ENCODE results near the gene APOL4. TPM values are rescaled to one million over a fixed set of nuclear protein-coding genes. Genes with fewer than 3 reads are reported as not detected.
"Not testable (repeated sequence)": the region's sequence is repeated elsewhere in the genome, so short reads cannot be mapped to it uniquely, and the experiment has no call there.

The APOL4 gene
- total RNA-seq, 2 experiments from 2014 or later: 0.18 TPM

- Mint-ChIP-seq H3K4me1 (ENCODE audit: low read depth) (peaks cover 6% of the 10 kb centered on the region), H3K36me3 (ENCODE audit: low read depth) (peaks cover 44% of the 10 kb centered on the region), H3K27ac (no peak overlapping the region), H3K4me3 (no peak overlapping the region), H3K27me3 (no peaks in the 10 kb centered on the region), H3K9me3 (no peaks in the 10 kb centered on the region)
- ATAC-seq (no peak), DNase-seq (no peak)
- no peak for TF ChIP-seq CTCF (IDR thresholded peaks at IDR 0.05)
- ChIA-PET POLR2A (interaction anchor here (1.7 kb wide), 1 partner anchor 8 kb away, joined by 10 read pairs; no protein-coding TSS in a partner anchor), CTCF (no interaction called here)
- intact Hi-C loops (cut with micrococcal nuclease): no loop called here
These were observed 27.3 kb upstream of the APOL4 start for GRCh38 chr22:36228944-36229343.

- DNase-seq; H3K27me3 Mint-ChIP-seq; H3K27ac Mint-ChIP-seq; H3K4me3 Mint-ChIP-seq; H3K9me3 Mint-ChIP-seq; H3K4me1 Mint-ChIP-seq (ENCODE audit: low read depth); ATAC-seq; intact Hi-C loops (cut with micrococcal nuclease): not testable (repeated sequence)
- POLR2A ChIA-PET: interaction anchor here (1.5 to 1.7 kb wide), 2 partner anchors 9 to 11 kb away, joined by 5 to 10 read pairs; partner anchors contain the start of gene APOL2
- H3K36me3 Mint-ChIP-seq (ENCODE audit: low read depth): peaks cover 38% of the 10 kb centered on the region
- CTCF ChIA-PET: interaction anchor here (1.0 to 2.3 kb wide), 3 partner anchors 12 to 104 kb away, joined by 3 to 10 read pairs (median 6); partner anchors contain the start of gene APOL2
These were observed 26.8 kb upstream of the APOL4 start for GRCh38 chr22:36228369-36228768.

GRCh38 chr22:36227806-36228205, 26.2 kb upstream of the APOL4 start:
- DNase-seq: no peak
- POLR2A ChIA-PET: interaction anchor here (1.5 to 1.7 kb wide), 2 partner anchors 10 to 12 kb away, joined by 5 to 10 read pairs; partner anchors contain the start of gene APOL2
- Mint-ChIP-seq H3K27me3 (no peaks in the 10 kb centered on the region), H3K4me3 (no peak overlapping the region), H3K27ac (no peak overlapping the region), H3K36me3 (ENCODE audit: low read depth) (peaks cover 36% of the 10 kb centered on the region), H3K9me3 (no peaks in the 10 kb centered on the region), H3K4me1 (ENCODE audit: low read depth) (no peaks in the 10 kb centered on the region)
- intact Hi-C loops (cut with micrococcal nuclease): no loop called here
- no peak for TF ChIP-seq CTCF (IDR thresholded peaks at IDR 0.05)
- CTCF ChIA-PET: interaction anchor here (1.0 to 2.3 kb wide), 3 partner anchors 12 to 103 kb away, joined by 3 to 10 read pairs (median 6); partner anchors contain the start of gene APOL2
- ATAC-seq: no peak

- DNase-seq (peak; percentile 45), ATAC-seq (peak; percentile 78)
- Mint-ChIP-seq H3K9me3 (no peaks in the 10 kb centered on the region), H3K27ac (no peak overlapping the region), H3K4me1 (ENCODE audit: low read depth) (no peaks in the 10 kb centered on the region), H3K27me3 (no peaks in the 10 kb centered on the region), H3K36me3 (ENCODE audit: low read depth) (peaks cover 35% of the 10 kb centered on the region), H3K4me3 (no peak overlapping the region)
- CTCF ChIA-PET: interaction anchor here (1.0 to 2.3 kb wide), 3 partner anchors 13 to 103 kb away, joined by 3 to 10 read pairs (median 6); partner anchors contain the start of gene APOL2
- POLR2A ChIA-PET: interaction anchor here (1.5 to 1.7 kb wide), 2 partner anchors 10 to 12 kb away, joined by 5 to 10 read pairs; partner anchors contain the start of gene APOL2
- no peak for TF ChIP-seq CTCF (IDR thresholded peaks at IDR 0.05)
- intact Hi-C loops (cut with micrococcal nuclease): no loop called here
These were observed 25.8 kb upstream of the APOL4 start for GRCh38 chr22:36227396-36227795.

- intact Hi-C loops (cut with micrococcal nuclease): no loop called here
- no peaks in the 10 kb centered on the region for H3K27me3 Mint-ChIP-seq
- CTCF ChIA-PET: interaction anchor here (1.9 to 2.3 kb wide), 2 partner anchors 14 to 52 kb away, joined by 4 to 10 read pairs; partner anchors contain the start of gene APOL2
- no peak for TF ChIP-seq CTCF (IDR thresholded peaks at IDR 0.05)
- H3K9me3 Mint-ChIP-seq: no peaks in the 10 kb centered on the region
- peaks cover 25% of the 10 kb centered on the region for H3K36me3 Mint-ChIP-seq (ENCODE audit: low read depth)
- H3K4me1 Mint-ChIP-seq (ENCODE audit: low read depth): peaks cover 6% of the 10 kb centered on the region
- ATAC-seq (no peak), DNase-seq (no peak)
- POLR2A ChIA-PET: interaction anchor here (1.0 to 1.4 kb wide), 2 partner anchors 12 to 52 kb away, joined by 4 read pairs; no protein-coding TSS in a partner anchor
- no peak overlapping the region for H3K27ac Mint-ChIP-seq
- no peak overlapping the region for H3K4me3 Mint-ChIP-seq
These were observed 24.6 kb upstream of the APOL4 start for GRCh38 chr22:36226189-36226588.

All from activated CD8-positive, alpha-beta T cell treated with anti-CD3 and anti-CD28 coated beads for 36 hours (primary cell).